HepG2 (cell line): Measurements from ENCODE around the gene NDUFB10. TPM values are rescaled to one million over a fixed set of nuclear protein-coding genes. Genes with fewer than 3 reads are reported as not detected.

Experiments used
- DNMT3B ChIP-seq: conservative IDR thresholded peaks from 2 replicates; pipeline ENCODE4 v1.6.1; 2016; ENCODE audit warnings: missing biosample characterization, control low read depth
- HMG20B ChIP-seq: conservative IDR thresholded peaks from 2 replicates; pipeline ENCODE4 v1.6.1; 2016; ENCODE audit warnings: missing genetic modification reagents, missing compliant biosample characterization
- ISX ChIP-seq: sonication (generic); formaldehyde crosslinking; conservative IDR thresholded peaks from 2 replicates; pipeline ENCODE4 v1.5.0; 2020; ENCODE audit warnings: missing genetic modification reagents
- KDM4B ChIP-seq: sonication (generic); formaldehyde crosslinking; IDR thresholded peaks from 2 replicates; pipeline ENCODE4 v1.4.0; 2020; ENCODE audit warnings: missing genetic modification reagents
- THYN1 ChIP-seq: sonication (generic); formaldehyde crosslinking; IDR thresholded peaks from 2 replicates; pipeline ENCODE4 v1.8.1; 2023; ENCODE audit warnings: low read depth, mild to moderate bottlenecking, moderate library complexity, missing genetic modification reagents, borderline replicate concordance
- YY1 ChIP-seq: IDR thresholded peaks from 2 replicates; pipeline ENCODE4 v1.6.1; 2011; ENCODE audit warnings: low read length, low read depth, moderate library complexity, mild to moderate bottlenecking; ENCODE audit not compliant: insufficient read depth, insufficient replicate concordance
- ZBTB7A ChIP-seq: sonication (generic); formaldehyde crosslinking; IDR thresholded peaks from 2 replicates; pipeline ENCODE4 v1.8.0; 2022; ENCODE audit warnings: mild to moderate bottlenecking, missing genetic modification reagents
- ZFAT ChIP-seq: sonication (generic); formaldehyde crosslinking; conservative IDR thresholded peaks from 2 replicates; pipeline ENCODE4 v1.8.1; 2023; ENCODE audit warnings: missing genetic modification reagents, inconsistent platforms
- ZNF251 ChIP-seq: sonication (generic); formaldehyde crosslinking; IDR thresholded peaks from 2 replicates; pipeline ENCODE4 v1.9.0; 2021; ENCODE audit warnings: mild to moderate bottlenecking, missing genetic modification reagents
- ZNF296 ChIP-seq: sonication (generic); formaldehyde crosslinking; conservative IDR thresholded peaks from 2 replicates; pipeline ENCODE4 v1.5.0; 2020; ENCODE audit warnings: mild to moderate bottlenecking, missing genetic modification reagents
- ZNF562 ChIP-seq: sonication (generic); formaldehyde crosslinking; IDR thresholded peaks from 2 replicates; pipeline ENCODE4 v1.8.0; 2022; ENCODE audit warnings: missing genetic modification reagents, borderline replicate concordance
- ZNF777 ChIP-seq: sonication (generic); formaldehyde crosslinking; IDR thresholded peaks from 2 replicates; pipeline ENCODE4 v1.4.0; 2020; ENCODE audit warnings: missing genetic modification reagents
- polyA plus RNA-seq, 8 experiments: library from polyadenylated mRNA; depleted of rRNA in 3 of 8; stranded (reverse) in 7 of 8; unstranded in 1 of 8; fragments of >200 nt; fragmentation: Illumina TruSeq in 4 of 8; extraction: Trizol in 4 of 8; gene quantifications; 2 replicates each; pipeline versions ENCODE4 v1.2.1 to v1.2.3, GENCODE V29; 2011 to 2016; ENCODE audit warnings: low read depth in 4 of 8, missing spikeins in 1 of 8, mixed read lengths in 1 of 8; ENCODE audit not compliant: insufficient read depth in 1 of 8
- total RNA-seq, 5 experiments: library from RNA; depleted of rRNA; stranded (reverse); fragments of >200 nt; fragmentation: Illumina TruSeq; extraction: Trizol; gene quantifications; 2 replicates each; pipeline ENCODE4 v1.2.3, GENCODE V29; 2016; ENCODE audit warnings: low read depth in 1 of 5
- TF ChIP-seq, protein P1 (sequence below), 2 experiments: IDR thresholded peaks; 2 replicates each; pipeline ENCODE4 v1.6.1; 2011 to 2012; ENCODE audit warnings: low read length in 2 of 2, borderline replicate concordance in 1 of 2, low read depth in 1 of 2, mild to moderate bottlenecking in 1 of 2, moderate library complexity in 1 of 2
- TF ChIP-seq, protein P2 (sequence below): IDR thresholded peaks from 2 replicates; pipeline ENCODE4 v1.6.1; 2016; ENCODE audit warnings: control low read depth
- TF ChIP-seq, protein P3 (sequence below): sonication (generic); formaldehyde crosslinking; IDR thresholded peaks from 2 replicates; pipeline ENCODE4 v1.4.0; 2020; ENCODE audit warnings: mild to moderate bottlenecking, missing genetic modification reagents
- TF ChIP-seq, protein P4 (sequence below): sonication (generic); formaldehyde crosslinking; IDR thresholded peaks from 2 replicates; pipeline ENCODE4 v1.4.0; 2020; ENCODE audit warnings: mild to moderate bottlenecking, missing genetic modification reagents, borderline replicate concordance
- TF ChIP-seq, protein P5 (sequence below): sonication (generic); formaldehyde crosslinking; IDR thresholded peaks from 2 replicates; pipeline ENCODE4 v1.9.0; 2021; ENCODE audit warnings: missing genetic modification reagents, mild to moderate bottlenecking, borderline replicate concordance

The NDUFB10 gene
- total and polyA plus RNA-seq, 2 of the 13 experiments (the other 11 are each of a cell fraction or from before 2014, with no cell fraction given) = 68.6 to 157 TPM

DNA sequence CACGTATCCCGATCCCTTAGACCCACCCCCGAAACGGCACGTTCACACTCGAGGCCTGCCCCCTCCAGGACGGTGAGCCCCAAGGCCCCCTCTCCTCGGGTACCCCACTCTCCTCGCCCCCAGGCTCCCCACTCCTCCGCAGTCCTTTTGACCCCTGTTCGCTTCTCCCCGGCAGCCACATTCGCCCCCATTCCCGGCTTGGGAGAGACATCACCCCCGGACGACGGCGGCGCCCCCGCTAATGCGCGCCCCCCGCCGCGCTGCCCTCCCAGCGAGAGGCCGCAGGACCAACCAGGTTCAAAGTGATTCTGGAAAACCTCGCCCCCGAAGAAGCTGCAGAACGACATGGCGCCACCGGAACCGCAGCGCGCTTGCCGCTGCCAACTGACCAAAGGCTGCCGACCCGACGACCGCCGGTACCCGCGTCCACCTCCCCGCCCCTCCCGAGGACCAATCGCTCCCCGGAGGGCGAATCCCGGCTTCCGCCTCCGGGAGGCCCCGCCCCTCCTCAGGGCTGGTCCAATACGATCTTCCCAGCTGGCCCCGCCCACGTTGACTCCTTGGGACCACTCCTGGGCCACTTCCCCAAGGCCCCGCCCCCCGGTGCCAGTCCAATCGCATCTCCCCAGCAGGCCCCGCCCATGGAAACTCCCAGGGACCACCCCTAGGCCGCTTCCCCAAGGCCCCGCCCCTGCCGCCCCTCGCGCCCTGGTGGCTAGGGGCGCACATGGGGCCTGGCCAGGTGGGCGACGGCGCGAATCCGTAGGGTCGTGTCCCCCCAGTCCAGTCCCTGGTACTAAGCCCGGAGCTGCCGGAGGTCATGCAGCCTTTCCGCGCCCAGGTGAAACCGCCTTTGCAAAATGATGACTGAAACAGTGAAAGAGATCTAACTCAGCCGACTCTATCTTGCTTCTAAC is 16.3 kb upstream of the NDUFB10 start, which contains the start of gene MSRB1 (continued):
- TF ChIP-seq, protein P1, sequence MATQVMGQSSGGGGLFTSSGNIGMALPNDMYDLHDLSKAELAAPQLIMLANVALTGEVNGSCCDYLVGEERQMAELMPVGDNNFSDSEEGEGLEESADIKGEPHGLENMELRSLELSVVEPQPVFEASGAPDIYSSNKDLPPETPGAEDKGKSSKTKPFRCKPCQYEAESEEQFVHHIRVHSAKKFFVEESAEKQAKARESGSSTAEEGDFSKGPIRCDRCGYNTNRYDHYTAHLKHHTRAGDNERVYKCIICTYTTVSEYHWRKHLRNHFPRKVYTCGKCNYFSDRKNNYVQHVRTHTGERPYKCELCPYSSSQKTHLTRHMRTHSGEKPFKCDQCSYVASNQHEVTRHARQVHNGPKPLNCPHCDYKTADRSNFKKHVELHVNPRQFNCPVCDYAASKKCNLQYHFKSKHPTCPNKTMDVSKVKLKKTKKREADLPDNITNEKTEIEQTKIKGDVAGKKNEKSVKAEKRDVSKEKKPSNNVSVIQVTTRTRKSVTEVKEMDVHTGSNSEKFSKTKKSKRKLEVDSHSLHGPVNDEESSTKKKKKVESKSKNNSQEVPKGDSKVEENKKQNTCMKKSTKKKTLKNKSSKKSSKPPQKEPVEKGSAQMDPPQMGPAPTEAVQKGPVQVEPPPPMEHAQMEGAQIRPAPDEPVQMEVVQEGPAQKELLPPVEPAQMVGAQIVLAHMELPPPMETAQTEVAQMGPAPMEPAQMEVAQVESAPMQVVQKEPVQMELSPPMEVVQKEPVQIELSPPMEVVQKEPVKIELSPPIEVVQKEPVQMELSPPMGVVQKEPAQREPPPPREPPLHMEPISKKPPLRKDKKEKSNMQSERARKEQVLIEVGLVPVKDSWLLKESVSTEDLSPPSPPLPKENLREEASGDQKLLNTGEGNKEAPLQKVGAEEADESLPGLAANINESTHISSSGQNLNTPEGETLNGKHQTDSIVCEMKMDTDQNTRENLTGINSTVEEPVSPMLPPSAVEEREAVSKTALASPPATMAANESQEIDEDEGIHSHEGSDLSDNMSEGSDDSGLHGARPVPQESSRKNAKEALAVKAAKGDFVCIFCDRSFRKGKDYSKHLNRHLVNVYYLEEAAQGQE (IDR thresholded peaks at IDR 0.05; ENCODE audit: borderline replicate concordance in 1 of 2, low read depth in 1 of 2, low read length in 2 of 2) = peak in 1 of 2 experiments; percentile 62; a peak in 1 of 4 replicates
- no peak for TF ChIP-seq ZNF562
- no peak for TF ChIP-seq ISX (CRISPR knock-in tag)
- TF ChIP-seq ZBTB7A (CRISPR knock-in tag) = peak; percentile 76; the same call in 1 of the 2 replicates
- TF ChIP-seq, protein P2, sequence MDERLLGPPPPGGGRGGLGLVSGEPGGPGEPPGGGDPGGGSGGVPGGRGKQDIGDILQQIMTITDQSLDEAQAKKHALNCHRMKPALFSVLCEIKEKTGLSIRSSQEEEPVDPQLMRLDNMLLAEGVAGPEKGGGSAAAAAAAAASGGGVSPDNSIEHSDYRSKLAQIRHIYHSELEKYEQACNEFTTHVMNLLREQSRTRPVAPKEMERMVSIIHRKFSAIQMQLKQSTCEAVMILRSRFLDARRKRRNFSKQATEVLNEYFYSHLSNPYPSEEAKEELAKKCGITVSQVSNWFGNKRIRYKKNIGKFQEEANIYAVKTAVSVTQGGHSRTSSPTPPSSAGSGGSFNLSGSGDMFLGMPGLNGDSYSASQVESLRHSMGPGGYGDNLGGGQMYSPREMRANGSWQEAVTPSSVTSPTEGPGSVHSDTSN (CRISPR knock-in tag) = no peak
- peak; percentile 83 for TF ChIP-seq YY1
- no peak for TF ChIP-seq ZFAT
- TF ChIP-seq THYN1 (CRISPR knock-in tag) = no peak
- TF ChIP-seq ZNF251 (CRISPR knock-in tag) = no peak
- TF ChIP-seq ZNF777 (CRISPR knock-in tag) = peak; percentile 74
- 0 out of 2 replicates have a peak, but pooled peaks have one; percentile 37 for TF ChIP-seq KDM4B (CRISPR knock-in tag)
- TF ChIP-seq ZNF296 = no peak
- TF ChIP-seq, protein P3, sequence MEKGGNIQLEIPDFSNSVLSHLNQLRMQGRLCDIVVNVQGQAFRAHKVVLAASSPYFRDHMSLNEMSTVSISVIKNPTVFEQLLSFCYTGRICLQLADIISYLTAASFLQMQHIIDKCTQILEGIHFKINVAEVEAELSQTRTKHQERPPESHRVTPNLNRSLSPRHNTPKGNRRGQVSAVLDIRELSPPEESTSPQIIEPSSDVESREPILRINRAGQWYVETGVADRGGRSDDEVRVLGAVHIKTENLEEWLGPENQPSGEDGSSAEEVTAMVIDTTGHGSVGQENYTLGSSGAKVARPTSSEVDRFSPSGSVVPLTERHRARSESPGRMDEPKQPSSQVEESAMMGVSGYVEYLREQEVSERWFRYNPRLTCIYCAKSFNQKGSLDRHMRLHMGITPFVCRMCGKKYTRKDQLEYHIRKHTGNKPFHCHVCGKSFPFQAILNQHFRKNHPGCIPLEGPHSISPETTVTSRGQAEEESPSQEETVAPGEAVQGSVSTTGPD (CRISPR knock-in tag) = no peak
- TF ChIP-seq DNMT3B (CRISPR knock-in tag) = no peak
- TF ChIP-seq, protein P4, sequence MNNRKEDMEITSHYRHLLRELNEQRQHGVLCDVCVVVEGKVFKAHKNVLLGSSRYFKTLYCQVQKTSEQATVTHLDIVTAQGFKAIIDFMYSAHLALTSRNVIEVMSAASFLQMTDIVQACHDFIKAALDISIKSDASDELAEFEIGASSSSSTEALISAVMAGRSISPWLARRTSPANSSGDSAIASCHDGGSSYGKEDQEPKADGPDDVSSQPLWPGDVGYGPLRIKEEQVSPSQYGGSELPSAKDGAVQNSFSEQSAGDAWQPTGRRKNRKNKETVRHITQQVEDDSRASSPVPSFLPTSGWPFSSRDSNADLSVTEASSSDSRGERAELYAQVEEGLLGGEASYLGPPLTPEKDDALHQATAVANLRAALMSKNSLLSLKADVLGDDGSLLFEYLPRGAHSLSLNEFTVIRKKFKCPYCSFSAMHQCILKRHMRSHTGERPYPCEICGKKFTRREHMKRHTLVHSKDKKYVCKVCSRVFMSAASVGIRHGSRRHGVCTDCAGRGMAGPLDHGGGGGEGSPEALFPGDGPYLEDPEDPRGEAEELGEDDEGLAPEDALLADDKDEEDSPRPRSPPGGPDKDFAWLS (CRISPR knock-in tag) = no peak
- TF ChIP-seq HMG20B = no peak
- TF ChIP-seq, protein P5, sequence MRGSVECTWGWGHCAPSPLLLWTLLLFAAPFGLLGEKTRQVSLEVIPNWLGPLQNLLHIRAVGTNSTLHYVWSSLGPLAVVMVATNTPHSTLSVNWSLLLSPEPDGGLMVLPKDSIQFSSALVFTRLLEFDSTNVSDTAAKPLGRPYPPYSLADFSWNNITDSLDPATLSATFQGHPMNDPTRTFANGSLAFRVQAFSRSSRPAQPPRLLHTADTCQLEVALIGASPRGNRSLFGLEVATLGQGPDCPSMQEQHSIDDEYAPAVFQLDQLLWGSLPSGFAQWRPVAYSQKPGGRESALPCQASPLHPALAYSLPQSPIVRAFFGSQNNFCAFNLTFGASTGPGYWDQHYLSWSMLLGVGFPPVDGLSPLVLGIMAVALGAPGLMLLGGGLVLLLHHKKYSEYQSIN (CRISPR knock-in tag) = no peak
